Activated T-helper 1 cell treated with anti-CD3 and anti-CD28 coated beads, Interleukin-2, amount 50 U/mL, for 16 hours (primary cell): ENCODE results near the gene RRAGA.
"Not testable (repeated sequence)": the region's sequence is repeated elsewhere in the genome, so short reads cannot be mapped to it uniquely, and the experiment has no call there.

ENCODE experiments used
- DNase-seq, 2 donors: peaks; one replicate each; pipeline ENCODE4 v3.0.0-alpha.2; 2020; ENCODE audit warnings: low read depth in 1 of 2, low spot score in 1 of 2

The RRAGA gene

GRCh38 chr9:19085295-19085694 is 36.1 kb downstream of the RRAGA start:
- DNase-seq, result no peak

DNA sequence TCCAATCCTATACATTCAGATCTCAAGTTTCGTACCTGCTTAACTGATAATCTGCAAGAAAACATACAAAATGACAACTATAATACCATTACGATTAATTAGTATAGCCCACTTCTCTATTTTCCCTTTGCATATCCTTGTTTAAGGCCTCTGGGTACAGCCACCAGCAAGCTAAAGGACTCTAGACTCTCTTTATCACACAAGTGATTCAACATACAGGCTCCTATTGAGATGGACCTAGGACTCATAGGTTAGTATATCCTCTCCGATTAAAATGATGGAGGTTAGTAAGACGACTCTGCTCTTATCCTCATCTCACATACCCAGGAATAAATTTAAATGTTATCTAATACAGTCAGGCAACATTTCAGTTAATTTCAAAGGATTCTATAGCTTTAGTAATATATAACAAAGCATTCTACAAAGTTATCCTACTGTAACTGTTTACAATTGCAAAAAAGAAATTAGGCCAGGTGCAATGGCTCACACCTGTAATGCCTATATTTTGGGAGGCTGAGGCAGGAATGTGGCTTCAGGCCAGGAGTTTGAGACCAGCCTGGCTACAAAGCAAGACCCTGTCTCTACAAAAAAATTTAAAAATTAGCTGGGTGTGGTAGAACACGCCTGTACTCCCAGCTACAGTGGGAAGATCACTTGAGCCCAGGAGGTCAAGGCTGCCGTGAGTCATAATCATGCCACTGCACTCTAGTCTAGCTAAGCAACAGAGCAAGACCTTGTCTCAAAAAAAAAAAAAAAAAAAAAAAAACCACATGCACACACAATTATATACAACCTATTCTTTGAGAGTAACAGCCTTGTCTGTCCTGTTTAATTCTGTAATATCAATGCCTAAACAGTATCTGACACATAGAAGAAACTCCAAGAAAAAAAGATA is 38.1 kb downstream of the RRAGA start:
- no peak for DNase-seq

DNA sequence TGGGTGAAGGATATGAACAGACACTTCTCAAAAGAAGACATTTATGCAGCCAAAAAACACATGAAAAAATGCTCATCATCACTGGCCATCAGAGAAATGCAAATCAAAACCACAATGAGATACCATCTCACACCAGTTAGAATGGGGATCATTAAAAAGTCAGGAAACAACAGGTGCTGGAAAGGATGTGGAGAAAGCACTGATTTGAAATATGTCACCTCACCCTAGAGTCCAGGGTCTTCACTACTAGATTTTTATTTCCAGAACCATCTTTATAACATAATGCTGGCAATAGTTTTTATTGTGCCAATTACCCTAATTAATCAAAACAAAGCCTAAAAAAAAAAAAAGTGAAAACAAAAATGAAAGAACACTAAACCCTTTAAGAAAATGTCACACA is 48.2 kb downstream of the RRAGA start:
- DNase-seq, result not testable (repeated sequence)
